OCI-LY1 (cell line): Measurements from ENCODE around the gene QPCT.
"Not testable (repeated sequence)": the region's sequence is repeated elsewhere in the genome, so short reads cannot be mapped to it uniquely, and the experiment has no call there.

Source experiments
- H2AFZ ChIP-seq: fragments of 200-600 bp; sonication (generic), shearing (Covaris generic); 2 replicates; pipeline ENCODE4 v1.6.0; 2014; ENCODE audit warnings: antibody characterized with exemption, mild to moderate bottlenecking, low read length
- H3F3A ChIP-seq: fragments of 200-600 bp; sonication (generic), shearing (Covaris generic); 2 replicates; pipeline ENCODE4 v1.6.0; 2014; ENCODE audit warnings: mild to moderate bottlenecking, antibody characterized with exemption, low read length, moderate library complexity; ENCODE audit not compliant: insufficient read depth
- H3K27ac ChIP-seq: fragments of 200-600 bp; sonication (generic); 2 replicates; pipeline ENCODE4 v1.5.1; 2014; ENCODE audit warnings: low read length, mixed run types, mild to moderate bottlenecking, low read depth; ENCODE audit not compliant: poor library complexity, severe bottlenecking
- H3K27me3 ChIP-seq: fragments of 200-600 bp; sonication (generic); 2 replicates; pipeline ENCODE4 v1.6.0; 2014; ENCODE audit warnings: antibody characterized with exemption, mild to moderate bottlenecking, low read length, moderate library complexity; ENCODE audit not compliant: insufficient read depth
- H3K36me3 ChIP-seq: fragments of 200-600 bp; sonication (generic); 2 replicates; pipeline ENCODE4 v1.6.1; 2014; ENCODE audit warnings: mild to moderate bottlenecking, antibody characterized with exemption, low read length, moderate library complexity, mixed read lengths; ENCODE audit not compliant: insufficient read depth
- H3K4me1 ChIP-seq: fragments of 200-600 bp; sonication (generic); 2 replicates; pipeline ENCODE4 v1.5.1; 2014; ENCODE audit warnings: mild to moderate bottlenecking, low read length, moderate library complexity; ENCODE audit not compliant: insufficient read depth, severe bottlenecking
- H3K4me2 ChIP-seq: fragments of 200-600 bp; sonication (generic), shearing (Covaris generic); 2 replicates; pipeline ENCODE4 v1.6.1; 2014; ENCODE audit warnings: low read length
- H3K4me3 ChIP-seq: fragments of 200-600 bp; sonication (generic); 2 replicates; pipeline ENCODE4 v1.5.1; 2014; ENCODE audit warnings: low read length, low read depth, mild to moderate bottlenecking, mixed read lengths; ENCODE audit not compliant: poor library complexity, severe bottlenecking
- H3K79me2 ChIP-seq: fragments of 200-600 bp; shearing (Covaris generic); 2 replicates; pipeline ENCODE4 v1.6.1; 2016; ENCODE audit warnings: mixed run types, low read length, mixed read lengths; ENCODE audit not compliant: insufficient read depth
- H3K9ac ChIP-seq: fragments of 200-600 bp; sonication (generic), shearing (Covaris generic); 2 replicates; pipeline ENCODE4 v1.6.1; 2014; ENCODE audit warnings: mild to moderate bottlenecking, low read length, mixed read lengths
- H3K9me2 ChIP-seq: fragments of 200-600 bp; sonication (generic), shearing (Covaris generic); 2 replicates; pipeline ENCODE4 v1.6.1; 2014; ENCODE audit warnings: low read depth, mild to moderate bottlenecking, low read length, mixed read lengths
- H3K9me3 ChIP-seq: fragments of 200-600 bp; shearing (Covaris generic); 2 replicates; pipeline ENCODE4 v1.6.1; 2014; ENCODE audit warnings: low read length, mixed read lengths
- H4K20me1 ChIP-seq: fragments of 200-600 bp; sonication (generic), shearing (Covaris generic); 2 replicates; pipeline ENCODE4 v1.6.0; 2016; ENCODE audit warnings: mild to moderate bottlenecking, low read length; ENCODE audit not compliant: insufficient read depth
- CTCF ChIP-seq: fragments of 200-600 bp; sonication (generic), shearing (Covaris generic); IDR thresholded peaks from 2 replicates; pipeline ENCODE4 v1.5.1; 2017; ENCODE audit warnings: mild to moderate bottlenecking, antibody characterized with exemption, low read length, moderate library complexity, mixed read lengths
- EZH2 ChIP-seq: fragments of 200-600 bp; sonication (generic), shearing (Covaris generic); IDR thresholded peaks from 2 replicates; pipeline ENCODE4 v1.8.0; 2017; ENCODE audit warnings: borderline replicate concordance, mixed run types, mild to moderate bottlenecking, antibody characterized with exemption, low read length, moderate library complexity, mixed read lengths

The QPCT gene

DNA sequence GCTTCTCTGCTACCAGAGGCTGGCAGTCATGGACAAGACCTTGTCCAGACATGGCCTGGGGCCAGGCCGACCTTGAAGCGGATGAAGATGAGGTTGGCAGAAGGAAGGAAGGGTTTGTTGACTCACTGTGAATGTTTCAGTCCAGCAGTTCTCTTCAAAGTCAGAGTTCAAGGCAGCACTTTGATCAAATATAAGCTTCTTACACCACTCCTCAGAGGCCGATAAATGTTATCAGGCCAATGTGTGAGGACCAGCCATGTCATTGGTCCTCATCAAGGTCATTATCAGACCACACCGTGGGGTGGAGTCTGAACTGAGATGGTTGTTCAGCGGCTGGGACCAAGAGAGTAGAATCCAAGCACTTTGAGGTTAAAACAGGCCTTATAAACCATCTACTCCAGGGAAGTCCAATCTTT is 35.5 kb downstream of the QPCT start:
- Histone ChIP-seq H3K4me3 (no peak overlapping the region), H3F3A (no peaks in the 10 kb centered on the region), H3K9ac (peak overlapping the region; percentile 34; the same call in 1 of the 2 replicates), H3K79me2 (no peaks in the 10 kb centered on the region), H4K20me1 (no peaks in the 10 kb centered on the region), H2AFZ (peak overlapping the region; percentile 68; the same call in 1 of the 2 replicates), H3K27me3 (no peaks in the 10 kb centered on the region), H3K9me2 (no peaks in the 10 kb centered on the region), H3K4me1 (peaks cover 63% of the 10 kb centered on the region), H3K9me3 (no peaks in the 10 kb centered on the region), H3K4me2 (peak overlapping the region; percentile 44), H3K27ac (peak overlapping the region; percentile 98), H3K36me3 (no peaks in the 10 kb centered on the region)
- TF ChIP-seq EZH2, result no peak
- TF ChIP-seq CTCF, result no peak

DNA sequence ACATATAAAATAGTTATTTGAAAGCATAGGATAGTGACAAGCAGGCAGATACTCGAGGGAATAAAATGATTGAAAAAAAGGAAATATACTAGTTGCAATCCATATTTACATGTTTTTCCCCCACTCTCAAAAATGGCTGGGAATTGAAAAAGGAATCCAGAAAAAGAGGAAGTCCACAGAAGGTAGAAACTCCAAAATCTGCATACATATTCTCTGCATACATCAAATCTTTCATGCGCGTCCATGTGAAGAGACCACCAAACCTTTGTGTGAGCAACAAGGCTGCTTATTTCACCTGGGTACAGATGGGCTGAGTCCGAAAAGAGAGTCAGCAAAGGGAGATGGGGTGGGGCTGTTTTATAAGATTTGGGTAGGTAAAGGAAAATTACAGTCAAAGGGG is 36.4 kb downstream of the QPCT start:
- not testable (repeated sequence) for H3K9me2 ChIP-seq, H4K20me1 ChIP-seq, H3K27me3 ChIP-seq, H3F3A ChIP-seq, H2AFZ ChIP-seq, H3K79me2 ChIP-seq, H3K9ac ChIP-seq, H3K9me3 ChIP-seq, H3K4me2 ChIP-seq, H3K4me3 ChIP-seq, H3K36me3 ChIP-seq
- H3K27ac ChIP-seq, result peak overlapping the region; percentile 98
- peaks cover 54% of the 10 kb centered on the region for H3K4me1 ChIP-seq

DNA sequence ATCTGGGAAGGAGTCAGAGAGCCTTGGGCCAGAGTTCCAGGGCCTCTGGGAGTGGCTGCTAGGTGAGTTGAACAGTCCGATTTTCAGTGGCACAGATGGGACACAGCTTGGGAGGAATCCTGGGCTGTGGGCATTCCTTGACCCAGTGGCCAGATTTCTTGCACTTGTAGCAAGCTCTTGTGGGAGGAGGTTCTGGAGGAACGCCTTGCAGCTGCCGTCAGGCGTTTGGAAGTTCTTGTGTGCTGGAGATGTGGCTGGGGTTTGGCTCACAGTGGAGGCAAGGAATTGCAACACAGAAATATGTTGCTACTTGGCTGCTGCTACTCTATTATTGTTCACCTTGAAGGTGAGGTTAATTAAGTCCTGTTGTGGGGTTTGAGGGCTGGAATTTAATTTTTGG is 39.8 kb downstream of the QPCT start:
- H3K27me3 ChIP-seq, H3K79me2 ChIP-seq, H3K36me3 ChIP-seq, H3K27ac ChIP-seq, H2AFZ ChIP-seq, H3K9me2 ChIP-seq, H3K9me3 ChIP-seq, H3F3A ChIP-seq, H3K4me2 ChIP-seq, H3K9ac ChIP-seq, H3K4me3 ChIP-seq, H4K20me1 ChIP-seq: not testable (repeated sequence)
- peaks cover 22% of the 10 kb centered on the region for H3K4me1 ChIP-seq

- Histone ChIP-seq H3K36me3 (no peaks in the 10 kb centered on the region), H3K9ac (no peak overlapping the region), H3K9me3 (no peaks in the 10 kb centered on the region), H3K27me3 (no peaks in the 10 kb centered on the region), H3K27ac (no peak overlapping the region), H3K4me2 (no peak overlapping the region), H3K4me3 (no peak overlapping the region), H3K79me2 (no peaks in the 10 kb centered on the region), H3K4me1 (peaks cover 23% of the 10 kb centered on the region), H3F3A (no peaks in the 10 kb centered on the region), H4K20me1 (no peaks in the 10 kb centered on the region), H3K9me2 (no peaks in the 10 kb centered on the region), H2AFZ (no peak overlapping the region)
- TF ChIP-seq CTCF (no peak), EZH2 (no peak)
Observed at GRCh38 chr2:37387148-37387835, 42.9 kb downstream of the QPCT start.
